Prostate gland (tissue), 2 donors: ENCODE data around the gene NGEF. TPM values are rescaled to one million over a fixed set of nuclear protein-coding genes. Genes with fewer than 3 reads are reported as not detected.
"Not testable (repeated sequence)": the region's sequence is repeated elsewhere in the genome, so short reads cannot be mapped to it uniquely, and the experiment has no call there.

Experiments used
- DNase-seq: peaks from one replicate; pipeline ENCODE4 v3.0.0-alpha.2; 2019; ENCODE audit warnings: low spot score
- H3K27ac ChIP-seq, 2 donors: fragments of 200-600 bp; sonication (generic); 2 replicates each; pipeline ENCODE4 v1.5.1; 2017 to 2019
- H3K27me3 ChIP-seq: fragments of 200-600 bp; sonication (generic); replicated peaks from 2 replicates; pipeline ENCODE4 v1.5.1; 2019; ENCODE audit not compliant: insufficient read depth
- H3K36me3 ChIP-seq, 2 donors: fragments of 200-600 bp; sonication (generic); 1 replicate in 1 of 2; 2 replicates in 1 of 2; pipeline versions ENCODE4 v1.5.1 to v1.8.1; 2017 to 2019
- H3K4me1 ChIP-seq: fragments of 200-600 bp; sonication (generic); replicated peaks from 2 replicates; pipeline ENCODE4 v1.5.1; 2019
- H3K4me3 ChIP-seq, 2 donors: fragments of 200-600 bp; sonication (generic); 2 replicates each; pipeline ENCODE4 v1.5.1; 2017 to 2019
- H3K9me3 ChIP-seq: fragments of 200-600 bp; sonication (generic); 2 replicates; pipeline ENCODE4 v1.5.1; 2017
- CTCF ChIP-seq, 4 experiments: fragments of 200-600 bp in 2 of 4; fragments of 450-650 bp in 2 of 4; sonication (generic) in 2 of 4; IDR thresholded peaks; 1 replicate in 3 of 4; 2 replicates in 1 of 4; pipeline ENCODE4 v1.5.1; 2016 to 2019; ENCODE audit warnings: antibody characterized with exemption in 4 of 4, mild to moderate bottlenecking in 2 of 4, moderate library complexity in 2 of 4
- POLR2A ChIP-seq: fragments of 450-650 bp; IDR thresholded peaks from one replicate; pipeline ENCODE4 v1.6.1; 2016; ENCODE audit warnings: antibody characterized with exemption, mild to moderate bottlenecking
- POLR2AphosphoS5 ChIP-seq: sonication (generic); formaldehyde crosslinking; IDR thresholded peaks from one replicate; pipeline ENCODE4 v1.6.1; 2017; ENCODE audit warnings: antibody characterized with exemption
- WGBS: methylation state at CpG from one replicate; pipeline ENCODE4 v1.1.5; 2018; 5-methylcytosine and 5-hydroxymethylcytosine counted together
- intact Hi-C: fragments of 100-400 bp; cut with DNase I; formaldehyde crosslinking; loops from one replicate; pipeline ENCODE4 v1.14.2; 2022
- total RNA-seq, 2 donors: library from RNA; depleted of rRNA; stranded (reverse); fragments of >200 nt; gene quantifications; one replicate each; pipeline ENCODE4 v1.1.0, GENCODE V29; 2016

NGEF gene
- total RNA-seq, 2 donors from 2014 or later, result 2.0 to 19.0 TPM

GRCh38 chr2:233056961-233057605, 44.0 kb upstream of the NGEF start:
- no peak overlapping the region for H3K4me3 ChIP-seq
- WGBS, result 81% methylated on average over 6 of the region's 6 CpGs
- TF ChIP-seq POLR2A (no peak), POLR2AphosphoS5 (no peak), CTCF (IDR thresholded peaks at IDR 0.05) (no peak)
- H3K9me3 ChIP-seq, result no peaks in the 10 kb centered on the region
- no peaks in the 10 kb centered on the region for H3K36me3 ChIP-seq
- no peak overlapping the region for H3K27ac ChIP-seq
- H3K4me1 ChIP-seq, result no peaks in the 10 kb centered on the region
- no peak for DNase-seq
- intact Hi-C loops, result no loop called here
- H3K27me3 ChIP-seq, result no peaks in the 10 kb centered on the region

- H3K4me1 ChIP-seq, result no peaks in the 10 kb centered on the region
- DNase-seq, result no peak
- intact Hi-C loops, result no loop called here
- H3K4me3 ChIP-seq, result no peak overlapping the region
- no peak overlapping the region for H3K27ac ChIP-seq
- 100% methylated on average over 2 of the region's 2 CpGs for WGBS
- no peaks in the 10 kb centered on the region for H3K9me3 ChIP-seq
- TF ChIP-seq POLR2AphosphoS5 (no peak), POLR2A (no peak), CTCF (IDR thresholded peaks at IDR 0.05) (no peak)
- no peaks in the 10 kb centered on the region for H3K36me3 ChIP-seq
- H3K27me3 ChIP-seq, result no peaks in the 10 kb centered on the region
Measured at GRCh38 chr2:233055362-233055761, 42.3 kb upstream of the NGEF start.

GRCh38 chr2:233053928-233054784, 41.1 kb upstream of the NGEF start:
- DNase-seq, result peak; percentile 36
- no peaks in the 10 kb centered on the region for H3K27me3 ChIP-seq
- H3K36me3 ChIP-seq, result no peaks in the 10 kb centered on the region
- no peak overlapping the region for H3K27ac ChIP-seq
- no peaks in the 10 kb centered on the region for H3K9me3 ChIP-seq
- intact Hi-C loops, result no loop called here
- no peaks in the 10 kb centered on the region for H3K4me1 ChIP-seq
- WGBS, result 30% methylated on average over 22 of the region's 22 CpGs
- no peak overlapping the region for H3K4me3 ChIP-seq
- TF ChIP-seq CTCF (IDR thresholded peaks at IDR 0.05), result peak; percentile 58 to 90 (median 78)
- no peak for TF ChIP-seq POLR2AphosphoS5

- DNase-seq, H3K27ac ChIP-seq, H3K36me3 ChIP-seq, H3K4me3 ChIP-seq, H3K9me3 ChIP-seq, H3K4me1 ChIP-seq, intact Hi-C loops, H3K27me3 ChIP-seq: not testable (repeated sequence)
- 92% methylated on average over 4 of the region's 4 CpGs for WGBS
Measured at GRCh38 chr2:233052517-233052916, 39.5 kb upstream of the NGEF start.

- TF ChIP-seq POLR2AphosphoS5 (no peak), CTCF (IDR thresholded peaks at IDR 0.05) (no peak), POLR2A (no peak)
- intact Hi-C loops, result no loop called here
- no peak for DNase-seq
- Histone ChIP-seq H3K4me1 (no peaks in the 10 kb centered on the region), H3K4me3 (no peak overlapping the region), H3K9me3 (no peaks in the 10 kb centered on the region), H3K36me3 (no peaks in the 10 kb centered on the region), H3K27me3 (no peaks in the 10 kb centered on the region), H3K27ac (no peak overlapping the region)
- WGBS, result 47% methylated on average over 24 of the region's 24 CpGs
Measured at GRCh38 chr2:233051241-233052149, 38.4 kb upstream of the NGEF start.
